Measurements from ENCODE around the gene ZNRF3.

GRCh38 chr22:29095459-29095858 is 212.1 kb downstream of the ZNRF3 start:
- TF ChIP-seq FOXM1 (IDR thresholded peaks at IDR 0.05; ENCODE audit: low read depth) (no peak), RCOR1 (IDR thresholded peaks at IDR 0.05; ENCODE audit: low read length) (no peak), RXRA (IDR thresholded peaks at IDR 0.05; ENCODE audit: borderline replicate concordance, low read depth) (no peak), RFX5 (IDR thresholded peaks at IDR 0.05; ENCODE audit: low read length) (no peak), TCF12 (IDR thresholded peaks at IDR 0.05) (no peak), EP300 (IDR thresholded peaks at IDR 0.05; ENCODE audit: borderline replicate concordance in 1 of 2, low read depth in 1 of 2, low read length in 1 of 2) (no peak), NRF1 (IDR thresholded peaks at IDR 0.05; ENCODE audit: low read depth, low read length) (no peak), RAD21 (IDR thresholded peaks at IDR 0.05; ENCODE audit: low read length) (no peak), YY1 (IDR thresholded peaks at IDR 0.05; ENCODE audit: low read depth) (no peak)
- TF ChIP-seq, protein P1, sequence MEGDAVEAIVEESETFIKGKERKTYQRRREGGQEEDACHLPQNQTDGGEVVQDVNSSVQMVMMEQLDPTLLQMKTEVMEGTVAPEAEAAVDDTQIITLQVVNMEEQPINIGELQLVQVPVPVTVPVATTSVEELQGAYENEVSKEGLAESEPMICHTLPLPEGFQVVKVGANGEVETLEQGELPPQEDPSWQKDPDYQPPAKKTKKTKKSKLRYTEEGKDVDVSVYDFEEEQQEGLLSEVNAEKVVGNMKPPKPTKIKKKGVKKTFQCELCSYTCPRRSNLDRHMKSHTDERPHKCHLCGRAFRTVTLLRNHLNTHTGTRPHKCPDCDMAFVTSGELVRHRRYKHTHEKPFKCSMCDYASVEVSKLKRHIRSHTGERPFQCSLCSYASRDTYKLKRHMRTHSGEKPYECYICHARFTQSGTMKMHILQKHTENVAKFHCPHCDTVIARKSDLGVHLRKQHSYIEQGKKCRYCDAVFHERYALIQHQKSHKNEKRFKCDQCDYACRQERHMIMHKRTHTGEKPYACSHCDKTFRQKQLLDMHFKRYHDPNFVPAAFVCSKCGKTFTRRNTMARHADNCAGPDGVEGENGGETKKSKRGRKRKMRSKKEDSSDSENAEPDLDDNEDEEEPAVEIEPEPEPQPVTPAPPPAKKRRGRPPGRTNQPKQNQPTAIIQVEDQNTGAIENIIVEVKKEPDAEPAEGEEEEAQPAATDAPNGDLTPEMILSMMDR (IDR thresholded peaks at IDR 0.05): no peak
- TF ChIP-seq, protein P2, sequence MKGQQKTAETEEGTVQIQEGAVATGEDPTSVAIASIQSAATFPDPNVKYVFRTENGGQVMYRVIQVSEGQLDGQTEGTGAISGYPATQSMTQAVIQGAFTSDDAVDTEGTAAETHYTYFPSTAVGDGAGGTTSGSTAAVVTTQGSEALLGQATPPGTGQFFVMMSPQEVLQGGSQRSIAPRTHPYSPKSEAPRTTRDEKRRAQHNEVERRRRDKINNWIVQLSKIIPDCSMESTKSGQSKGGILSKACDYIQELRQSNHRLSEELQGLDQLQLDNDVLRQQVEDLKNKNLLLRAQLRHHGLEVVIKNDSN (IDR thresholded peaks at IDR 0.05; ENCODE audit: borderline replicate concordance, low read depth): no peak

Data from SK-N-SH (cell line).